ENCODE data around the gene CHURC1. TPM values are rescaled to one million over a fixed set of nuclear protein-coding genes. Genes with fewer than 3 reads are reported as not detected.
A peak's percentile ranks its signal among the peaks of the same experiment; 100 is the strongest.

CHURC1 gene
- total and polyA plus RNA-seq, 2 donors (not counting 1 experiment from before 2014, with no cell fraction given) = 29.7 to 77.1 TPM

DNA sequence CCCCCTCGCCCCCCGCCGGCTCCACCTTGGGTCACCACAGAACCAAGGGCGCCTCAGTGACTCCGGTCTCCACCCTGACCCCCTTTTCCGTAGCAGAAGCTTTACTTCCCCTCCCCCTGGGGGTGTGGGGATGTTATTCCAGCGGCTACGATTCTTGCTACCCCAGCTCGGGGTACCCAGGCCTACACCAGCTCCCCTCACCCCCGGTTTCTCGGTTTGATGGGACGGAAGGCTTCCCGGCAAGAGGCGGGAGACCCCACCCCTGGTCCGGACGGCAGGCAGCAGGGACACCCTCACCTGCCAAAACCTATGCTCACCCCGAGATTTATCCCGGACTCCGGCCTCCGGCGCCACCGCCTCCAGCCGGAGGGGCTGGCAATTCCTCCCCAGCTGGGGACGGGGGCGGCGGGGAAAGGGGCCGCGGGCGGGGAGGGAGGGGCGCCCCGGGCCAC lies 57.3 kb downstream of the CHURC1 start:
- ATAC-seq (ENCODE audit: low read depth) (no peak), DNase-seq (peak; percentile 23)
- Mint-ChIP-seq H3K4me1 (peaks cover 6% of the 10 kb centered on the region), H3K4me3 (peak overlapping the region; percentile 81), H3K27me3 (peaks cover 19% of the 10 kb centered on the region), H3K9me3 (ENCODE audit: insufficient read depth) (no peaks in the 10 kb centered on the region), H3K27ac (no peak overlapping the region)
- Histone ChIP-seq H3K9ac (ENCODE audit: low read length) (peak overlapping the region; percentile 60), H4K20me1 (ENCODE audit: control insufficient read depth, insufficient read depth, low read length, poor library complexity, severe bottlenecking) (no peaks in the 10 kb centered on the region), H3K27me3 (replicated peaks in 1 of 4; ENCODE audit: control extremely low read depth in 1 of 4, control insufficient read depth in 3 of 4, insufficient read depth in 4 of 4, low read length in 3 of 4) (peaks cover 0 to 27% (median 9%) of the 10 kb centered on the region in 4 experiments), H3K4me1 (ENCODE audit: control insufficient read depth in 2 of 2, insufficient read depth in 2 of 2, low read length in 2 of 2) (peaks cover 11% of the 10 kb centered on the region in 2 donors), H3K4me2 (replicated peaks; ENCODE audit: low read depth, low read length, poor library complexity, severe bottlenecking) (peak overlapping the region; percentile 96), H3K9me3 (ENCODE audit: control extremely low read depth in 1 of 3, control insufficient read depth in 2 of 3, insufficient read depth in 1 of 3, low read length in 2 of 3) (no peaks in the 10 kb centered on the region), H3K4me3 (ENCODE audit: control extremely low read depth in 1 of 5, extremely low read depth in 1 of 5, insufficient read depth in 1 of 5, low read depth in 2 of 5, low read length in 4 of 5) (peak overlapping the region in 4 of 5 experiments; percentile 31 to 65 (median 62)), H3K79me2 (ENCODE audit: control insufficient read depth, insufficient read depth, low read length) (no peaks in the 10 kb centered on the region), H2AFZ (ENCODE audit: insufficient read depth, low read depth, low read length, poor library complexity, severe bottlenecking) (peak overlapping the region; percentile 77), H3K27ac (ENCODE audit: low read length in 2 of 2) (no peak overlapping the region), H3K36me3 (replicated peaks in 1 of 2; ENCODE audit: control extremely low read depth in 1 of 2, control insufficient read depth in 1 of 2, extremely low read depth in 1 of 2, insufficient read depth in 2 of 2, low read length in 1 of 2) (no peaks in the 10 kb centered on the region)
- intact Hi-C loops (cut with micrococcal nuclease) = loop anchor here (5.0 kb wide), 1 partner anchor 59 kb away; the partner anchor contains the start of gene CHURC1
- TF ChIP-seq, protein P1, sequence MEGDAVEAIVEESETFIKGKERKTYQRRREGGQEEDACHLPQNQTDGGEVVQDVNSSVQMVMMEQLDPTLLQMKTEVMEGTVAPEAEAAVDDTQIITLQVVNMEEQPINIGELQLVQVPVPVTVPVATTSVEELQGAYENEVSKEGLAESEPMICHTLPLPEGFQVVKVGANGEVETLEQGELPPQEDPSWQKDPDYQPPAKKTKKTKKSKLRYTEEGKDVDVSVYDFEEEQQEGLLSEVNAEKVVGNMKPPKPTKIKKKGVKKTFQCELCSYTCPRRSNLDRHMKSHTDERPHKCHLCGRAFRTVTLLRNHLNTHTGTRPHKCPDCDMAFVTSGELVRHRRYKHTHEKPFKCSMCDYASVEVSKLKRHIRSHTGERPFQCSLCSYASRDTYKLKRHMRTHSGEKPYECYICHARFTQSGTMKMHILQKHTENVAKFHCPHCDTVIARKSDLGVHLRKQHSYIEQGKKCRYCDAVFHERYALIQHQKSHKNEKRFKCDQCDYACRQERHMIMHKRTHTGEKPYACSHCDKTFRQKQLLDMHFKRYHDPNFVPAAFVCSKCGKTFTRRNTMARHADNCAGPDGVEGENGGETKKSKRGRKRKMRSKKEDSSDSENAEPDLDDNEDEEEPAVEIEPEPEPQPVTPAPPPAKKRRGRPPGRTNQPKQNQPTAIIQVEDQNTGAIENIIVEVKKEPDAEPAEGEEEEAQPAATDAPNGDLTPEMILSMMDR (IDR thresholded peaks at IDR 0.05) = no peak
- TF ChIP-seq EZH2 (IDR thresholded peaks at IDR 0.05; ENCODE audit: borderline replicate concordance, insufficient read depth, low read depth, low read length, poor library complexity, severe bottlenecking) = no peak
- ChIA-PET POLR2A (interaction anchor here (0.6 kb wide), 2 partner anchors 50 to 445 kb away, joined by 3 to 6 read pairs; no protein-coding TSS in a partner anchor), CTCF (no interaction called here)
- 1% methylated on average over 21 of the region's 31 CpGs for WGBS (ENCODE audit: insufficient coverage)

Measured in B cell (primary cell).